ENCODE results near the gene PNKD.

DNA sequence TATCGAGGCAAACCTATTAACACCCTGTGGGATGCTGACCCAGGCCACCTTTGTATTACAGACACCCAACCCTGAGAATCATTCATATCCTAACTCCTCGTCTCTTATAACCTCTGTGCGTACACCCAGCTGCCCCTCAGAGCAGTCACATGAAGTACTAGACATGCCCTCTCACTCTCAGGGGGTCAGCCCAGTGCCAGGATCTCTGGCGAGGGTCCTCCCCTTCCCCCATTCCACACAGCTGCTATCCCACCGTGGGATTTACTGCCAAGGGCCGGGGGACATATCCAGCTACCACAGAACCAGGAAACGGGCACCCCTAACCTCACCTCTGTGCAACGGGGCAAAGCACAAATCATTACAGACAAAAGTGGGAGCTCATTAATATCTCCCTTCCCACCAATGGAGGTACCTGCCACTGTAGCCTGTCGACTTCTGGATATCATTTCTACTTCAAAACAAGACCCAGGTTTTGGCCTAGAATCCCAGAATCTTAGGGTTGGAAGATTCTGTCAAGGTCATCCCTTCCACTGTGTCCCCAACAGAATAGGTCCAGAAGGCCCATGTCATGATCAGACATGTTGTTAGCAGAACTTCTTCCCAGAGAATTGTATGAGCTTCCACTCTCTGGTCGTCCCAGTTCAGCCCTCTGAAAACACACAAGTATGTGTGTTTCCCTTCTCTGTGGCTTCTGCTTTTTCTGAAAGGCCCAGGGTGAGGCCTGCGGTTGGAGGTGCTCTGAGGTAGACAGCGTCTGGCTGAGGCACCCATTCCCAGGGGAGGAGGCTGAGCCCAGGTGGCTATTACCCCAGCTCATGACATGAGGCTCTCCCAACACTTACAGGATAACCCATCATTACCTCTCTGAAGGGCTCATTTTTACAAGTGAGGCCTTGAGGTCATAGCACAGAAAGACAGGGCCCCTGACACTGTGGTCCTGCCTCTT lies 20.3 kb downstream of the PNKD start:
- TF ChIP-seq, protein P1, sequence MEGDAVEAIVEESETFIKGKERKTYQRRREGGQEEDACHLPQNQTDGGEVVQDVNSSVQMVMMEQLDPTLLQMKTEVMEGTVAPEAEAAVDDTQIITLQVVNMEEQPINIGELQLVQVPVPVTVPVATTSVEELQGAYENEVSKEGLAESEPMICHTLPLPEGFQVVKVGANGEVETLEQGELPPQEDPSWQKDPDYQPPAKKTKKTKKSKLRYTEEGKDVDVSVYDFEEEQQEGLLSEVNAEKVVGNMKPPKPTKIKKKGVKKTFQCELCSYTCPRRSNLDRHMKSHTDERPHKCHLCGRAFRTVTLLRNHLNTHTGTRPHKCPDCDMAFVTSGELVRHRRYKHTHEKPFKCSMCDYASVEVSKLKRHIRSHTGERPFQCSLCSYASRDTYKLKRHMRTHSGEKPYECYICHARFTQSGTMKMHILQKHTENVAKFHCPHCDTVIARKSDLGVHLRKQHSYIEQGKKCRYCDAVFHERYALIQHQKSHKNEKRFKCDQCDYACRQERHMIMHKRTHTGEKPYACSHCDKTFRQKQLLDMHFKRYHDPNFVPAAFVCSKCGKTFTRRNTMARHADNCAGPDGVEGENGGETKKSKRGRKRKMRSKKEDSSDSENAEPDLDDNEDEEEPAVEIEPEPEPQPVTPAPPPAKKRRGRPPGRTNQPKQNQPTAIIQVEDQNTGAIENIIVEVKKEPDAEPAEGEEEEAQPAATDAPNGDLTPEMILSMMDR (IDR thresholded peaks at IDR 0.05 in 2 of 3, conservative IDR thresholded peaks at IDR 0.05 in 1 of 3; ENCODE audit: borderline replicate concordance in 1 of 3, insufficient read depth in 1 of 3, low read depth in 2 of 3, low read length in 2 of 3) = no peak
- TF ChIP-seq EZH2phosphoT487 (IDR thresholded peaks at IDR 0.05; ENCODE audit: borderline replicate concordance) (no peak), EZH2 (IDR thresholded peaks at IDR 0.05) (no peak), POLR2AphosphoS5 (IDR thresholded peaks at IDR 0.05; ENCODE audit: low read depth, low read length) (no peak), EGR1 (IDR thresholded peaks at IDR 0.05; ENCODE audit: low read depth) (no peak), JUND (IDR thresholded peaks at IDR 0.05) (no peak), POLR2A (IDR thresholded peaks at IDR 0.05; ENCODE audit: borderline replicate concordance, extremely low read depth, insufficient read depth, insufficient read length) (no peak), ZNF274 (IDR thresholded peaks at IDR 0.05; ENCODE audit: low read depth, low read length) (no peak)
- TF ChIP-seq, protein P2, sequence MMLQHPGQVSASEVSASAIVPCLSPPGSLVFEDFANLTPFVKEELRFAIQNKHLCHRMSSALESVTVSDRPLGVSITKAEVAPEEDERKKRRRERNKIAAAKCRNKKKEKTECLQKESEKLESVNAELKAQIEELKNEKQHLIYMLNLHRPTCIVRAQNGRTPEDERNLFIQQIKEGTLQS (IDR thresholded peaks at IDR 0.05) = no peak
- TF ChIP-seq, protein P3, sequence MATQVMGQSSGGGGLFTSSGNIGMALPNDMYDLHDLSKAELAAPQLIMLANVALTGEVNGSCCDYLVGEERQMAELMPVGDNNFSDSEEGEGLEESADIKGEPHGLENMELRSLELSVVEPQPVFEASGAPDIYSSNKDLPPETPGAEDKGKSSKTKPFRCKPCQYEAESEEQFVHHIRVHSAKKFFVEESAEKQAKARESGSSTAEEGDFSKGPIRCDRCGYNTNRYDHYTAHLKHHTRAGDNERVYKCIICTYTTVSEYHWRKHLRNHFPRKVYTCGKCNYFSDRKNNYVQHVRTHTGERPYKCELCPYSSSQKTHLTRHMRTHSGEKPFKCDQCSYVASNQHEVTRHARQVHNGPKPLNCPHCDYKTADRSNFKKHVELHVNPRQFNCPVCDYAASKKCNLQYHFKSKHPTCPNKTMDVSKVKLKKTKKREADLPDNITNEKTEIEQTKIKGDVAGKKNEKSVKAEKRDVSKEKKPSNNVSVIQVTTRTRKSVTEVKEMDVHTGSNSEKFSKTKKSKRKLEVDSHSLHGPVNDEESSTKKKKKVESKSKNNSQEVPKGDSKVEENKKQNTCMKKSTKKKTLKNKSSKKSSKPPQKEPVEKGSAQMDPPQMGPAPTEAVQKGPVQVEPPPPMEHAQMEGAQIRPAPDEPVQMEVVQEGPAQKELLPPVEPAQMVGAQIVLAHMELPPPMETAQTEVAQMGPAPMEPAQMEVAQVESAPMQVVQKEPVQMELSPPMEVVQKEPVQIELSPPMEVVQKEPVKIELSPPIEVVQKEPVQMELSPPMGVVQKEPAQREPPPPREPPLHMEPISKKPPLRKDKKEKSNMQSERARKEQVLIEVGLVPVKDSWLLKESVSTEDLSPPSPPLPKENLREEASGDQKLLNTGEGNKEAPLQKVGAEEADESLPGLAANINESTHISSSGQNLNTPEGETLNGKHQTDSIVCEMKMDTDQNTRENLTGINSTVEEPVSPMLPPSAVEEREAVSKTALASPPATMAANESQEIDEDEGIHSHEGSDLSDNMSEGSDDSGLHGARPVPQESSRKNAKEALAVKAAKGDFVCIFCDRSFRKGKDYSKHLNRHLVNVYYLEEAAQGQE (IDR thresholded peaks at IDR 0.05; ENCODE audit: low read depth) = no peak
